ENCODE data around the gene TOP1. TPM values are rescaled to one million over a fixed set of nuclear protein-coding genes. Genes with fewer than 3 reads are reported as not detected.

Gene TOP1
- total and polyA plus RNA-seq, 9 of the 15 experiments (the other 6 are each of a cell fraction or from before 2014, with no cell fraction given): 26.4 to 127 (median 39.6) TPM

- TF ChIP-seq ATF2 (CRISPR knock-in tag; IDR thresholded peaks at IDR 0.05) (no peak), GTF2E2 (tag; IDR thresholded peaks at IDR 0.05) (0 out of 2 replicates have a peak, but pooled peaks have one; percentile 26), TRIM28 (IDR thresholded peaks at IDR 0.05) (no peak), ZNF280B (CRISPR knock-in tag; IDR thresholded peaks at IDR 0.05) (no peak), CC2D1A (IDR thresholded peaks at IDR 0.05) (no peak), KAT8 (IDR thresholded peaks at IDR 0.05; ENCODE audit: low read depth) (no peak), ZNF282 (CRISPR knock-in tag; IDR thresholded peaks at IDR 0.05) (no peak), CBX3 (IDR thresholded peaks at IDR 0.05; ENCODE audit: borderline replicate concordance in 1 of 2, low read length in 2 of 2) (no peak), KAT7 (CRISPR knock-in tag; IDR thresholded peaks at IDR 0.05; ENCODE audit: borderline replicate concordance) (no peak), PATZ1 (CRISPR knock-in tag; IDR thresholded peaks at IDR 0.05; ENCODE audit: borderline replicate concordance) (no peak), NFE2 (IDR thresholded peaks at IDR 0.05; ENCODE audit: low read depth) (no peak), ZNF12 (CRISPR knock-in tag; IDR thresholded peaks at IDR 0.05) (no peak), ZFP1 (CRISPR knock-in tag; IDR thresholded peaks at IDR 0.05) (no peak), LCOR (CRISPR knock-in tag; IDR thresholded peaks at IDR 0.05) (no peak), NCOA2 (IDR thresholded peaks at IDR 0.05; ENCODE audit: partially characterized antibody in 2 of 2) (no peak), XRCC3 (IDR thresholded peaks at IDR 0.05) (no peak), SIRT6 (IDR thresholded peaks at IDR 0.05; ENCODE audit: low read depth, low read length) (no peak), ZNF79 (CRISPR knock-in tag; IDR thresholded peaks at IDR 0.05; ENCODE audit: low read depth) (no peak), ZNF695 (CRISPR knock-in tag; IDR thresholded peaks at IDR 0.05) (no peak), ZNF121 (CRISPR knock-in tag; conservative IDR thresholded peaks at IDR 0.05) (no peak), POLR3A (IDR thresholded peaks at IDR 0.05; ENCODE audit: borderline replicate concordance, extremely low read depth, insufficient read depth, insufficient read length) (no peak), ZBTB7A (IDR thresholded peaks at IDR 0.05; ENCODE audit: borderline replicate concordance, control insufficient read depth, low read depth, low read length) (peak; percentile 71; the same call in 1 of the 2 replicates), HDGF (IDR thresholded peaks at IDR 0.05) (peak; percentile 94; the same call in 1 of the 2 replicates), OTX1 (CRISPR knock-in tag; IDR thresholded peaks at IDR 0.05) (no peak), ZNF143 (CRISPR knock-in tag; IDR thresholded peaks at IDR 0.05) (no peak), RCOR1 (IDR thresholded peaks at IDR 0.05; ENCODE audit: borderline replicate concordance in 1 of 2, low read depth in 2 of 2, low read length in 2 of 2) (no peak)
Observed at GRCh38 chr20:41029150-41029901, 704 bp downstream of the TOP1 start (continued).
